Loucy (cell line): Measurements from ENCODE around the gene RPS6KA1.

Experiments used
- CTCF ChIP-seq: fragments of 200-600 bp; sonication (generic); conservative IDR thresholded peaks from 2 replicates; pipeline ENCODE4 v1.5.1; 2014; ENCODE audit warnings: mild to moderate bottlenecking, antibody characterized with exemption, low read length
- EZH2phosphoT487 ChIP-seq: fragments of 200-600 bp; IDR thresholded peaks from 2 replicates; pipeline ENCODE4 v1.6.1; 2018; ENCODE audit warnings: antibody characterized with exemption, mild to moderate bottlenecking, moderate library complexity, borderline replicate concordance

DNA sequence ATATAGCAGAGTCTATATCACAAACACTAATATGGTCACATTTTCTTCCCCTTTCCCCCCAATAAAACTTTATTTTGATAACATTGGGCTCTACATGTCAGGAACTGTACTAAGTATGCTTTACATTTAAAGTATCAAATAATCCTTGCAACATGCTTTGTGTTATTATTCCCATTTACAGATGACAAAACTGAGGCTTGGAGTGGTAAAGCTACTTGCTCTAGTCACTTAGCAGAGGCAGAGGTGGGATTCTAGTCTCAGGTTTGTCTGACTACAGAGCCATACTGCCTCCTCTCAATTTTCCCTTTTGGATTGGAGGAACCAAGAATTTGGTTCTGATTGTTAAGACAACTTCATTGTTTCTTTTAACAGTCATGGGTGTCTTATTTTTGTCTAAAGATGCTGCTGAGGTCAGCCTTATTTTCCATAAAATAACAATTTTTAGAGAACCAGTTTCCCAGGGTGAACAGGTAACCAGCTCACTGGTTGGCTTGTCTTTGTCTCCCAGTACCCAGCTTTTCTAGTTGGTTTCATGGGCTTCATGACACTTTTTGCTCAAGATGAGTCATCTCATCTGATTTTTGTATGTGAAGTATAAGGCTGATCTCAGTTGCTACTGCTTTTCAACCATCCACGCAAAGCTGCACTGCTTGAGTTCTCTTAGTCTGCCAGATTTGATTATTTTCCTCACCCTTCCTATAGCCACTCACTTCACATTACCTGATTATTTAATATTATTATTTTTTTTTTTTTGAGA, 85.3 kb downstream of the RPS6KA1 start:
- TF ChIP-seq CTCF (no peak), EZH2phosphoT487 (no peak)
